ENCODE data around the gene KIAA1549.
"Not testable (repeated sequence)": the region's sequence is repeated elsewhere in the genome, so short reads cannot be mapped to it uniquely, and the experiment has no call there.

KIAA1549 gene

DNA sequence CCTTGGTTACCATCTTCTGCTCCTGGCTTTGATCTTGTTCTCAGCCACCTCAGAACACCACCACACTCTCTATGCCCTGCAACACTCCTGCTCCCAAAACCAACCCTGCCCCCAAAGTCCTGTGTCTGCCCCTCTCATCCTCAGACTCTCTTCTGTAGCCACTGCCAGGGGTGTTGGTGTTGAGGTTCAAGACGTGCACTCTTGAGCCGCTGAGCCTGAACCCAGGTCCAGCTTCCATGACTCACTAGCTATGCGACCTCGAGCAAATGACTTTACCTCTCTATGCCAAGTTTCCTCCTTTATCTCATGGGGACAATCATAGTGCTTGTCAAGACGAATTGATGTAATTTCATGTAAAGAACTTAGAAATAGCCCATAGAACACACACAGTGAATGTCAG is 182.4 kb downstream of the KIAA1549 start:
- no peak for DNase-seq

DNA sequence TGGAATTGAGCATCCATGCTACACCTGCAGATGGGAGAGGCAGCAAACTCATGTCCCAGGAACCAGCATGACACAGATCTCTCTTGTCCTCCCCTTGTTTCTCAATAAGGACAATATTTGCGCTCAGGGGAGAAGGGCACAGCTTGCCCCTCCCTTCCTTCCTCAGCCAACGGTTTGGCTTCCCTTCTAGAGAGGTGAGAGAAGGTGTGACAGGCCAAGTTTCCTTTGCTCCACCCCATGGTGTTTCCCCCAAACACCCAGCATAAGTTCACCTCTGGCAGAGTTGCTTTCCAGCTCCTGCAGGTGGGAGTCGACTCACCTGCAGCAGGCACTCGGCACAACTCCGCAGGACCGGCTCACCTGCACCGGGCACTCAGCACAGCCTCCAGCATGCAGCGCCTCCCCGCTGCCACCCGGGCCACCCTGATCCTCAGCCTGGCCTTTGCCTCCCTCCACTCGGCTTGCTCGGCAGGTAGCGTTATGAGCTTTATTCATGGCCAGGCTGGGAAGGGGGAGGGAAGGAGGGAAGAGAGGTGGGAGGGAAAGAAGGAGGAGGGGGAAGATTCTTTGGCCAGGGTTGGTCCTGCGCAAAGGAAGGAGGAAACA is 183.4 kb downstream of the KIAA1549 start, which contains the start of the genes ATP6V0A4 and TMEM213:
Gene ATP6V0A4 (minus strand): TSS at position 482 of the 606 bp plus-strand sequence. CDS start 26,949 bp downstream, outside the sequence.
Gene TMEM213 (plus strand): TSS at position 280 of the 606 bp plus-strand sequence. CDS start 111 bp downstream, at position 391.
- no peak for DNase-seq

DNA sequence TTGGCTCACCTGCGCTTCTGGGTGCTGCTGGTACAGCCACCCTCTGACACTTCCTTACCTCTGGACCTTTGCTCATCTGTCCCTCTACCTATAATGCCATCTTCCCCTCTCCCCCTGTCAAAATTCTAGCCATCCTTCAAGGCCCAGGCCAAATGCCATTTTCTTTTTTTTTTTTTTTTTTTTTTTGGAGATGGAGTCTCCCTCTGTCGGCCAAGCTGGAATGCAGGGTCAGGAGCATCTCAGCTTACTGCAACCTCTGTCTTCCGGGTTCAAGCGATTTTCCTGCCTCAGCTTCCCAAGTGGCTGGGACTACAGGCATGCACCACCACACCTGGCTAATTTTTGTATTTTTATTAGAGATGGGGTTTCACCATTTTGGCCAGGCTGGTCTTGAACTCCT is 184.1 kb downstream of the KIAA1549 start:
- not testable (repeated sequence) for DNase-seq

DNA sequence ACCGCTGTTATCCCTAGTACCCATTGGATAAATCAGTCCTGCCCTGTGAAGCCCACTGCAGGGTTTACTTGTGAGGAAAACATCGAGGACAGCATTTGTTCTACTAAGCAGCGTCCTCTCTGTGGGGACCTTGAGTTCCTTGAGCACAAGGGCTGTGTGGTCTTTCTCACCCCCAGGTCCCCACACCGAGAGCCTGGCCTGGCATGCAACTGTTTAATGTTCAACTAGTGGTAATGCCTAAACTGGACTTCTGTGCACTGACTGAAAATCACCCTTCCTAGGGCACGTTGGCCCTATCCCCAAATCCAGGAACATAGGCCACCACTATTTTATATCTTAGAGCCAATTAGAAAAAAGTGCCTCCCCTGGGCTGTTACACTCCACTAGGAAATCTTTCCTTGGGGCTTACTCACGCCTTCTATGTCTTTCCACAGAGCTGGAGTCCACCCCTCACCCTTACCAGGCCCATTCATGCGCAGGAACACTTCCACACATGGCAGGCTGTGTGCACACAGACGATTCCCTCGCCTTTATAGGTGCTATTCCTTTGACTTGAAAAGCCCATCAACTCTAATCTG is 185.1 kb downstream of the KIAA1549 start:
- DNase-seq: no peak

DNA sequence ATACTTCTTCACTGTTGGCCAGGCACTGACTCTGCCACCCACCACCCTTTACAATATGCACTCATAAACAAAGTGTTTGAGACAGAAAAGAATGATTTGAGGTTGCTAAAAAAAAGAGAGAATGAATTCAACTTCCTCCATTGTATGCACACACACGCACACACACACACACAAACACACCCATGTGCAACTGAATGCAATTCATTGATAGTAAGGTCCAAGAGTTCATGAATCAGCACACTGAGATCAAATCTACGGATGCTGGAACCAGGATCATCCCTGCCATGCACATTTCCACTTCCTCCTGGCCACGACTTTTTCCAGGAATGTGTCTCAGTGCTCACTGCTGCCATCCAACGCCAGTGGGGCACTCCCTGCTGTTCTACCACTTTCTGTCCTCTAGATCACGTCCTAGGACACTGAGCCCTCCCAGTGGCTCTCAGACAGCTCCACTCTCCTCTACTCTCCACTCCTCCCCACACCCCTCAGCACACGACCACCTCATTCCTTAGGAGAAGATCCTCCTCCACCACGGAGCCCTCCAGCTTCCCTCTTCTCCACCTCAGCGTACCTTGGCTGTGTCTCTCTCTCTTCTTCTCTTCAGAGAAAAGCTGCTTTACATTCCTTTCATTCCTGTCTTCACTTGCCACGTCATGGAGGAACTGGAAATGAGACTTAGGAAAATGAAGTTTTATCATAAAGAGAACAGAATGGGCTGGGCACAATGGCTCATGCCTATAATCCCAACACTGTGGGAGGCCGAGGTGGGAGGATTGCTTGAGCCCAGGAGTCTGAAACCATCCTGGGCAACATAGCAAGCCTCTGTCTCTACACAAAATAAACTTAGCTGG is 195.4 kb downstream of the KIAA1549 start:
- DNase-seq: no peak

DNA sequence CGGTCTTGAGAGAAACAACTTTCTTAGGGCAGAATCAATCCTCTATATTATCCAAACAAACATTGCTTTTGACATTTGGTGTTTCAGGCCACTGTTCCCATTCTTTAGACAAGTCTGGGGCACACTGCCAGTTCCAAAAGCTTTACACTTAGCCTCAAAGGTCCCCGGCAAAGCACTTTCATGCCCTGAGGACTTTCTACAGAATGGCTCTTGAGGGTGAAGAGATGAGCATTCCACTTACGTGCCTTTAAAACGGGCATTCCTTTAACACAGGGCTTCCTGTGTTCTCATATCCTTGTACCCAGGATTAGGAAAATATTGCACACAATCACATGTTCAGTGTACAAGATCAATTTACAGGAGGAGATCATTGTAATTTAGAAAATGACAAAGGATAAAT is 196.5 kb downstream of the KIAA1549 start:
- DNase-seq: no peak

Data from activated CD4-positive, CD25-positive, alpha-beta regulatory T cell treated with anti-CD3 and anti-CD28 coated beads, Interleukin-2, amount 50 U/mL, for 72 hours (primary cell).